CD4-positive, alpha-beta T cell treated with Interleukin-4 for 4 hours (primary cell): ENCODE results near the gene NFKBIL1.
"Not testable (repeated sequence)": the region's sequence is repeated elsewhere in the genome, so short reads cannot be mapped to it uniquely, and the experiment has no call there.

Experiments
- DNase-seq: peaks from one replicate; pipeline ENCODE4 v3.0.0-alpha.2; 2020

The NFKBIL1 gene

DNA sequence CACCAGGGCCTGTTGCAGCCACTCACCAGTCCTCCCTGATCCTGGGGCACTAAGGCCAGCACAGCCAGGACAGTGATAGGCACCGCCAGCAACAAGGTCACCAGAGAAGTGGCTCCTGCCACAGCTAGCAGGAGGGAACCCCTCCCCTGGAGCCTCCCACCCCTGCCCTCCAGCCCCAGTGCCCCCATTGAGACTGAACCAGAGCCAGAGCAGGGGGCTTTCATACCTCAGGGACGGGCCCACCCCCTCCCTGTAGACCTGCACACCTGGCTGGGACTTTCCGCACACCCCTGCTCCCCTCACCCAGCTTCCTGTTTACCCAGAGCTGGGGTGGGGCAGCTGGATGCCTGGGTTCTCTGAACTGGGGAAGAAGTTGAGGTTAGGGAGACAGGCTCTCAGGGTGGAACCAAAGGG lies 34.8 kb downstream of the NFKBIL1 start, which contains the start of gene LTB:
TSS of gene LTB (minus strand) at position 195 of the 414 bp plus-strand sequence. CDS start at position 188, 7 bp downstream.
- DNase-seq = peak; percentile 86

DNA sequence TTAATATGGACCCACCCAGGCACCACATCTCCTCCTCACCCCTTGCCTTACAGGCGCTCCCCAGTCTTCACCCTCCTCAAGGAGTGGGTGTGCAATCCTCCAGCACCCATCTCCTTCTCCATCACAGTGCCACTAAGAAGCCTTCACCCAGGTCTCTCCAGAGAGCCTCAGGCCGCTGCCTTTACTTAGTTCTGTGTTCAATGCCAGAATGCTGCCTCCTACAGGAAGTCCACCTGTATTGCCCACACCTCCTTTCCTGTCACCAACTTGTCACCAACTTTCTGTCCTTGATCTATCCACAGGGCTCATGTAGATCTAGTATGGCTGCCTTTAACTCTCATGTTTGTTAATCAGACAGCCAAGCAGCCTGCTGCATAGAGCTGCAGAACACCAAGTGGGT lies 38.1 kb downstream of the NFKBIL1 start:
- peak; percentile 70 for DNase-seq

DNA sequence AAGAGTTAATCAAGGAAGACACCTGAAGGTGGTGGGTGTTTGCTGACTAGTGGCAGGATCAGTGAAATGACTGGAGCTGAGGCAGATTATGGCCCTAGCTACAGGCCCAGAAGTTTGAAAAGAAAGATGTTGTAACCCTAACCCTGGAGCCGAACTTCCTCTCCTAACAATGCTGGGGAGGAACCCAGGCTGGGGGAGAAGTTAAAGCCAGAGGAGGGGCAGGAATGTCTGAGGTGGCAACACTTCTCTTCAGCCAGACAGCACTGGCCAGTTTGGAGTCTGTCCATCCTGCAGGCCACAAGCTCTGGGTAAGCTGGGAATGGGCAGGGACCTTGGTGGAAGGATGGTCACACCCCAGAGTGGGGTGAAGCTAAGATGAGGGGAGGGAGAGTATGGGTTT lies 38.6 kb downstream of the NFKBIL1 start, which contains the start of gene LST1:
TSS of gene LST1 (plus strand) at position 270 of the 400 bp plus-strand sequence. CDS start 1,023 bp downstream, outside the sequence.
- no peak for DNase-seq

DNA sequence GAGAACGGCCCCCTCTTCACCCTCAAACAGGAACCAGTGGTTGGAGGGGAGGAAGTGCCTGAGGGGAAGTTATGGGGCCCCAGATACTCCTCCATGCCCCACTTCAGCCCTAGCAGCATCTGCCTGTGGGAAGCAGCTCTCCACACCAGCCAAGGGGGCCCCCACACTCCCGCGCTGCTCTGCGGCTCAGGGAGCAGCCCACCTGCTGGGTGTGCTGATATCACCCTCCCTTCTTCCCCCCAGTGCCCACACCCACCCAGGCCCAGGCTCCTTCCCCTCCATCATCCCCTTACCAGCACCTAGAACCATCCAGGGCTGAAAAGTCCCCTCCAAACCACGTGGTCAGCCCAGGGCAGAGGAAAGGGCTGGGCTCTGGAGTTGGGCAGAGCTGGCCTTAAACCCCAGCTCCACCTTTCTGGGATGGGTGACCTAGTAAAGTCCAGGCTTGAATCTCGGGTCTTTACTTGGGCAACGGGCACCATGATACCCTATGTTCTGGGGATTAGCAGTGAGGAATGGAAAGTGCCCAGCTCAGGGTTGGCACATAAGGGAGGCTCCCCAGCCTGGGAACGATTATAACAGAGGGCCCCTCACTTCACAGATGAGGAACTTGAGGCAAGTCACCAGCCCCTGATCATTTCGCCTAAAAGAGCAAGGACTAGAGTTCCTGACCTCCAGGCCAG lies 39.3 kb downstream of the NFKBIL1 start:
- DNase-seq = no peak

DNA sequence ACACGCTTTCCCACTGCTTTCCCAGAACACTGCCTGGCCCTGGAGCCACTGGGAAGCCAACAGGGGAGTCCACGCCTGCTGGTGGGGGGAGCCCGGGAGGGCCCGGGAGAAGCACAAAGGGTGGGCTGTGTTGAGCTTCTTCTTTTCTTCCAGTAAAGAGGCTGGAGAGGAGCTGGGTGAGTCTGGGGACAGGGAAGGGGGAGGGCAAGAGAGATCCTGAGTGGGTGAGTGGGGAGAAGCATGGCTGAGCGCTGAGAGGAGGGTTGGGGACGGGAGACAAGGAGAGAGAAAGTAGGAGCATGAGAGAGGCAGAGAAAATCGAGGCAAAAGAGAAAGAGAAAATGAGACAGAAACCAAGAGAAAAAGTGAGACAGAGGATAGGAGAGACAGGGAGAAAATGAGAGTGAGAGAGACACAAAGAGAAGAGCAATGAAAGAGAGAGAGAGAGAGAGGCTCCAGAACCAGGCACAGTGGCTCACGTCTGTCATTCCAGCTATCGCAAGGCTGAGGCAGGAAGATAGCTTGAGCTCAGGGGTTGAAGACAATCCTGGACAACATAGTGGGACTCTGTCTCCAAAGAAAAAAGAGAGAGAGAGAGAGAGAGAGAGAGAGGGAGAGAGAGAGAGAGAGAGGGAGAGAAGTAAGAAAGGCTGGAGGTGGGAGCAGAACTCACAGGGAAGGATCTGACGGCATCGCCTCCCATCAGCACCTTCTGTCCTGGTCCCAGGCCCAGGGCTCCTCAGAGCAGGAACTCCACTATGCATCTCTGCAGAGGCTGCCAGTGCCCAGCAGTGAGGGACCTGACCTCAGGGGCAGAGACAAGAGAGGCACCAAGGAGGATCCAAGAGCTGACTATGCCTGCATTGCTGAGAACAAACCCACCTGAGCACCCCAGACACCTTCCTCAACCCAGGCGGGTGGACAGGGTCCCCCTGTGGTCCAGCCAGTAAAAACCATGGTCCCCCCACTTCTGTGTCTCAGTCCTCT lies 40.7 kb downstream of the NFKBIL1 start:
- DNase-seq = no peak

DNA sequence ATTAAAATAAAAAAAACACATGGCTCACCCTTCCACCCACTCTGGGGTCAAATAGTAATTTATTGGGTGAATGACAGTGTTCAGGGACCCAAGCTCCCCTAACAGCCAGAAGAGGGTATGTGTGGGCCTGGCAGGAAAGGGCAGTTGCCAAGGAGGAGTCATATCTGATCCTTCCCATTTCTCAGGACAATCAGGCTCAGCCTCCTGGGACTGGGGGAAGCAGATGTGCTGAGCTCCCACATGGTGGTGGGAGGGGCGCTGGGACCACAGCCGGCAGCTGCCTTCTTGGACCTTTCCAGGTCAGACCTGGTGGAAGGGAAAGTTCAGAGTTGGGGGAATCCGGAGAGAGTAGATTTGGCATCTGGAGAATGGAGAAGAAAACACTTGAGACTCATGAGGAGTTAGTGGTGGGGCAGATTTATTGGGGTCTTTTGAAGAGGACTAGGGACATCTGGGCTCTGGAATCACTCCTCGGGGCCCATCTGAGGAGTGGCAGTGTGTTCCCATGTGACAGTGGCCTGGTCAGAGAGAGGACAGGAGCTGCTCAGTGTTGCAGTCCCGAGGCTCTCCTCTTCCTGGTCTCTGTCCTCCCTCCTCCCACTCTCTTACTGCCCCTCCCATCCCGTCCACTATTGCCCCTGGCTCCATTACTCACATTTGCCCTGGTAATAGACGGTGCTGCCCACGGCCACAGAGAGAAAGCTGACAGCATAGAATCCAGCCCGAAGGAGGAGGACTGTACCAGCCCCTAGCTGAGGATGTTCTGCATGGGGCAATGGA lies 41.7 kb downstream of the NFKBIL1 start:
- no peak for DNase-seq

DNA sequence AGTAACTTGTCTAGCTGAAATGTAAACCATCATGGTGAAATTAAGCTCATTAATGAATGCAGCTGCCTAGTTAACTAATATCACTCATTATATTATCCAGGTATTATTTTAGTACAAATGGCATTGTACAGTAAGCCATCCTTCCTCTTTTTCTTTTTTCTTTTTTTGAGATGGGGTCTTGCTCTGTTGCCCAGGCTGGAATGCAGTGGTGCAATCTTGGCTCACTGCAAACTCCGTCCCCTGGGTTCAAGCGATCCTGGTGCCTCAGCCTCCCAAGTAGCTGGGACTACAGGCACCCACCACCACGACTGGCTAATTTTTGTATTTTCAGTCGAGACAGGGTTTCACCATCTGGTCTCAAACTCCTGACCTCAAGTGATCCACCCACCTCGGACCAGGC lies 43.3 kb downstream of the NFKBIL1 start:
- not testable (repeated sequence) for DNase-seq

DNA sequence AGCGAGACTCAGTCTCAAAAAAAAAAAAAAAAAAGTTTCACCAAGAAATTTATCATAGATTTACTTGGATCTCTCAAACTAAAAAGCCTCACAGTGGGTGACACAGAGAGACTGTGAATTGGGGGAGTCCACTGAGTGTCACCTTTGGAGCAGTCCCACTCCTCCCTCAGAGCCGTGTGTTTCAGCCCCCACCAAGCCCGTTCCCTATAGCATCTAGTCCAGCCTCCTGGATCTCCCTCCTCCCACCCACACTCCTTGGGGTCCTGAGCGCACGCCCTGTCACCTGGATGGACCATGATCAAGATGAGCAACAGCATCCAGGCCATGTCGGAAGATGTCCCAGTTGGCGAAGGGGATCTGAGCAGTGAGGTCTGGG lies 45.0 kb downstream of the NFKBIL1 start:
- DNase-seq = no peak

DNA sequence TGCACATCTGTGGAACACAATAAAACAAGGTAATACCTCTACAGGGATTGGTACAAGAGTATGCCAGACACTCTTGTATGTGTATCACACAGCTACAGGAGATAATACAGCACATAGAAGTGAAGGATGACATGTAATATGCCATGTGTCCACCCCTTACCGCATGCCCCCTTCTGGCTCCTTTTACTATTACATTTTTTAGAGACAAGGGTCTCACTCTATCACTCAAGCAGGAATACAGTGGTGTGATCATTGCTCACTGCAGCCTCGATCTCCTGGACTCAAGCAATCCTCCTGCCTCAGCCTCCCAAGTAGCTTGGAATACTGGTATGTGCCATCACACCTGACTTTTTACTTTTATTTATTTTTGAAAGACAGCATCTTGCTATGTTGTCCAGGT lies 49.6 kb downstream of the NFKBIL1 start:
- peak; percentile 83 for DNase-seq

DNA sequence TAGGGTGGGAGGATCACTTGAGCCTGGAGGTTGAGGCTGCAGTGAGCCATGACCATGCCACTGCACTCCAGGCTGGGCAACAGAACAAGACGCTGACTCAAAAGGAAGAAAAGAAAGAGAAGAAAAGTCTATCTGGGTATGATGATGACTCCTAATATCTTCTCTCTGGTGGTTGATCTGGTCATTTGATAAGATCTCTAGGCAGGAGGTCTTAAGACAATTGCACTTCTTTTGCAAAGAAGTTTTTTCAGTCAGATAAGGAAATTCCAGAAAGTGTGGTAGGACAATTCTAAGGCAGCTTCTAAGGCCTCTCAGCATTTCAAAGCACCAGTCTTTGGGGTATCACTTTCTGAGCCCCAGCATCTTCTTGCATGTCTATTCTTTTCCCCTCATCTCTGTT lies 59.9 kb downstream of the NFKBIL1 start:
- DNase-seq = no peak
